Caki2 (cell line): ENCODE data around the gene PANK4. TPM values are rescaled to one million over a fixed set of nuclear protein-coding genes. Genes with fewer than 3 reads are reported as not detected.

Experiments
- DNase-seq: peaks from one replicate; pipeline ENCODE4 v3.0.0-alpha.2; 2015; ENCODE audit warnings: low read depth
- in situ Hi-C: cut with HindIII; loops from 2 replicates; pipeline ENCODE4 v1.10.0; 2016; ENCODE audit warnings: low sequenced_read_pairs, low pct_unique_long_range_greater_than_20kb, mixed read lengths
- total RNA-seq: library from RNA; depleted of rRNA; stranded (reverse); fragments of >200 nt; shearing (Covaris generic); gene quantifications from 2 replicates; pipeline ENCODE4 v1.2.3, GENCODE V29; 2014; ENCODE audit warnings: low replicate concordance

PANK4 gene
- total RNA-seq, 1 experiment from 2014 or later, result 21.1 TPM

GRCh38 chr1:2476061-2476999 is 50.1 kb downstream of the PANK4 start, which contains the start of gene PLCH2:
Gene PLCH2 (plus strand): TSS chr1:2476289. CDS start chr1:2476589, 300 bp downstream.
- DNase-seq, result no peak
- in situ Hi-C loops, result no loop called here

DNA sequence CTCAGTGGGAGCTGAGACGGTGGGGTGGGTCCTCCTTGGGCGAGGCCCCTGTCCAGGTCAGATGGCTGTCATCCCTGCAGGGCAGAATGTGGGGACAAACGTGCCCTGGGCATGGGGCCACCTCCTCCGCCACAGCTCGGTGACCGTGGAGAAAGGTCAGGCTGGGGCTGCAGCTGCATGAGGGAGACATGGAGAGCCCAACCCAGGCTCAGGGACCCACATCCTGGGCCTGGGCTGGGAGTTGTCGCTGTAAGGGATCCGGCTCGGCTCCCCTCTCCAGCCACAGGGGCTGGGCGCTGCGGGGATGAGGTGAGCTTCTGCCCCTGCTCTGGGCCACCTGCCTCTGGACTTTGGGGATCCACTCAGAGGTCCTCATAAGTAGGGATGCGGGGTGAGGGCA is 50.8 kb downstream of the PANK4 start:
- DNase-seq, result no peak
- in situ Hi-C loops, result no loop called here

DNA sequence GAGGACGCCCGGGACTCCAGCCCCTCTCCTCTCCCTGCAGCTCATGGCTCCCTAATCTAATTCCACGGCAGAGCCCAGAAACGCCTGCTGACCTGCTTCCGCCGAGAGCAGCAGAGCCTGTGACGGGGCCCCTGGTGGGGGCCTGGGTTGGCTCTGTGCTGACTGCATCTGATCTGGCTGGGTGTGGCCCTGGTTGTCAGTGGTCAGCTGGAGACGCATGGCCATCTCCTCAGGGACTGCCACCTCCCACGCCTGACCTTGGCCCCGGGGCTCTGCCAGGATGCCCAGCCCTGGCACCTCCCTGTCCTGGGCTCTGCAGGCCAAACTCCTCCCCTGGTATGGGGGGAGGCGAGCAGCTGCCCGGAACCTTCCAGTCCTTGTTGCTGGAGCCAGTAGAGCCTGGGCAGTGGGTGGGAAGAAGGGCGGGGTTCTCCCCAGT is 51.4 kb downstream of the PANK4 start:
- peak; percentile 58 for DNase-seq
- in situ Hi-C loops, result no loop called here

DNA sequence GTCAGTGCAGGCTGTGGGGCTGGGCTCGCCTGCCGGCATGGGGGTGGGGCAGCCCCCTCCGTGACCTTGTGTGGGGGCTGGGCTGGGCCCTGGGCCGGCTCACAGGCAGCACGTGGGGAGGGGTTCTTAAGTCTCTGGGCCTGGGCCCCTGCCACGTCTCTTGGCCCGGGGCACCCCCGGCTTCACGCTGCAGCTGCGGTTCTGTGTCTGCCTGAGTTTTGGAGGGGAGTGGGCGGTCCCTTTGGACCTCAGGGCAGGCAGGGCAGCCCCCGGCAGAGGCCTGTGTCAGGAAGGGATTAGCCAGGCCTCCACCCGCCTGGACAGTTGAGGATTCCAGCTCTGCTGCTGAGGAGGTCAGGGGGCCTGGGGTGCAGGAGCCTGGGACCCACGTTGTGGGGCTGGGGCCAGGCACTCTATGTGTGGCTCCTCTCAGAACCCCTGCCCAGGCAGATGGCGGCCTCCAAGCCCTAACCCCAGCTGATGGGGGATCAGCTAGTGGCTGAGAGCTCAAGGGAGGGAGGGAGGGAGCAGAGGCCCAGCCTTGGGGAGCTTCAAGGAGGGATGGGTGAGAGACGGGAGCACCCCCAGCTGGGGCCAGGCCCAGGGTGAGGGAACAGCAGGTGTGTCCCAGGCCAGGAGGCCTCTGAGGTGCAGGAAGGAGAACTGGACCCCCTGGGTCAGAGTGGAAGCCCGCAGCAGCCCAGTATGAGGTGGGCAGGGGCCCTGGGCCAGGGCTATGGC is 52.1 kb downstream of the PANK4 start:
- no peak for DNase-seq
- in situ Hi-C loops, result no loop called here

- in situ Hi-C loops, result no loop called here
- DNase-seq, result no peak
These were observed 53.2 kb downstream of the PANK4 start for GRCh38 chr1:2473198-2473597.

DNA sequence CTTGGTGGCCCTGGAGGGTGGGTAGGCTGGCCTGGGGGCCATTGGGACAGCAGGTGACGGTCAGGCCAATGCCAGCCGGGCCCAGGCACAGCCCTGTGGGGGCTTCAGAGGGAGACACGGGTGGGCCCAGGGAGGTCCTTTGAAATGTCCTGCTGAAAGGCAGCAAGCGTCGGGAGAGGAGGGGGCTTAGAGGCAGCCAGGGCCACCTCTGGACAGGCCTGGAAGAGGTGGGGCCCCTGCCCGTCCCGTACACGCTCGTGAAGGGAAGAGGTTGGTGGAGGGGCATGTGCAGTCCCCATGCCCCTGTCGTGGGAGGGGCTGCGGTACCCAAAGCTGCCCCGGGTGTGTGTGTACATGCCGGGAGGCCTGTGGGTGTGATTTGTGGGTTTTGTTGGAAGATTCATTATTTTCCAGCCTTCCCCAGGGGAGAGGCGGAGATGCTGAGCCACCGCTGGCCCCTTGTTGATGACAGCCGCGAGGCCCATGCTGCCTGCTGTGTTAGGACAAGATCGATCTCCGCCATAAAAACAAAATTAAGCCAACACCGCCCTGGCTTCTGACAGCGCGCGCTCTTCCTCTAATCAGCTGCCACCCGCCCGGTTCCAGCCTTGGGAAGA is 53.7 kb downstream of the PANK4 start:
- DNase-seq, result no peak
- in situ Hi-C loops, result no loop called here

GRCh38 chr1:2472109-2472508 is 54.3 kb downstream of the PANK4 start:
- in situ Hi-C loops, result no loop called here
- no peak for DNase-seq

DNA sequence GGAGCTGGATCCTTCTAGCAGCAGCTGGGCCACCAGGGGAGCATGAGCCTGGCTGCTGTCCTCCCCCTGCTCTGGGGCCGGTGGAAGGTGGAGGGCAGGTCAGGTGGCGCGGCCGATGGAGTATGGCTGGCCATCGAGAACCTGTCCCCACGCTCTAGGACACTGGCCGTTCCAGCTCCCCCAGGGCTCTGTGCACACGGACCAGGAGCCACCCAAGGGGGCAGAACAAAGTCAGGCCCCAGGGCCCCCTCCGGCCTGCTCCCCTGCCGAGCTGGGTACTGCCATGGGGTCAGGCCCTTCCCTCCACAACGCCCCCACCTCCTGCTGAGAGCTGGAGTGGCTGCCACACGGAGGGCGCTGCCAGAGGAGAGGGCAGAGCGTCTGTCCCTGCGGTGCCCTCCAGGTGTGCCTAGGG is 54.8 kb downstream of the PANK4 start:
- in situ Hi-C loops, result no loop called here

GRCh38 chr1:2471159-2471471 is 55.3 kb downstream of the PANK4 start:
- DNase-seq, result no peak
- in situ Hi-C loops, result no loop called here

More for the DNA sequence above, 54.8 kb downstream of the PANK4 start:
- no peak for DNase-seq

DNA sequence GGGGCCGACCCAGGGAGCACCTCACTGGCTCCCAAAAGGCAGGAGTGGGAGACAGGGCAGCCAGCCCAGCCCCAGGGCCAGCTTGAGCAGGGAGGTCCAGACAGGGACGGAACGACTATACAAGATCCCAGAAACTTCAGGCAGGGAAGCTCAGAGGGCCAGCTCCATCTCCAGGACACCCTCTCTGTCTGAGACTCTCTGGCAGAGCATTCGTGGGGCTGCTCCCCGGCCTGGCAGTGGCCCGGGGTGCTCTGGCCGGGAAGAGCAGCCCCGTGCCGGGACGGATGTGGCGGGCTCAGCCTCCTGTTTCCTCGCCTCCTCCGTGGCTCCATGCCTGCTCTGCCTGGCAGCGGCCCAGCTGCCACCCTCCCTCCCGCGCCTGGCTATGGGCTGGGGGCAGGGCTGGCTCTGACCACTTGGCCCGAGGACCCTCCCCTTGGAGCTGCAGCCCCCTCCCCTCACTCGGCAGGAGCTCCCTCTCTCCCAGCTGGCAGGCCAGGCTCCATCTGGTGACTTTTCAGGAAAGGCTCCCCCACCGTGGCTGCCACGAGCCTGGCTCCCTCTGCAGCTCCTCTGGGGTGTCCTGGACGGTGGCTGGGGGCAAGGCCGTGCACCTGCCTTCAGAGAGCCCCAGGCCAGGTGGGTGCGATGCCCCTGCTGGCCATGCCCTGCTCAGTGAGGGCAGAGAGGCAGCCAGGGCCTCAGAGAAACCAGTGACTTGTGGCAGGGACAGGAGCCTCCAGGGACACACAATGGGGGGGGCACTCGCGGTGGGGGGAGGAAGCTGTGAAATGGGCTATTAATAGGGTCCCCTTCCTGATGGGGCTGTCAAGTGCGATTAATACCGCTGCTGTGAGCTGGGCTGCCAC is 55.9 kb downstream of the PANK4 start:
- in situ Hi-C loops, result no loop called here
- no peak for DNase-seq

DNA sequence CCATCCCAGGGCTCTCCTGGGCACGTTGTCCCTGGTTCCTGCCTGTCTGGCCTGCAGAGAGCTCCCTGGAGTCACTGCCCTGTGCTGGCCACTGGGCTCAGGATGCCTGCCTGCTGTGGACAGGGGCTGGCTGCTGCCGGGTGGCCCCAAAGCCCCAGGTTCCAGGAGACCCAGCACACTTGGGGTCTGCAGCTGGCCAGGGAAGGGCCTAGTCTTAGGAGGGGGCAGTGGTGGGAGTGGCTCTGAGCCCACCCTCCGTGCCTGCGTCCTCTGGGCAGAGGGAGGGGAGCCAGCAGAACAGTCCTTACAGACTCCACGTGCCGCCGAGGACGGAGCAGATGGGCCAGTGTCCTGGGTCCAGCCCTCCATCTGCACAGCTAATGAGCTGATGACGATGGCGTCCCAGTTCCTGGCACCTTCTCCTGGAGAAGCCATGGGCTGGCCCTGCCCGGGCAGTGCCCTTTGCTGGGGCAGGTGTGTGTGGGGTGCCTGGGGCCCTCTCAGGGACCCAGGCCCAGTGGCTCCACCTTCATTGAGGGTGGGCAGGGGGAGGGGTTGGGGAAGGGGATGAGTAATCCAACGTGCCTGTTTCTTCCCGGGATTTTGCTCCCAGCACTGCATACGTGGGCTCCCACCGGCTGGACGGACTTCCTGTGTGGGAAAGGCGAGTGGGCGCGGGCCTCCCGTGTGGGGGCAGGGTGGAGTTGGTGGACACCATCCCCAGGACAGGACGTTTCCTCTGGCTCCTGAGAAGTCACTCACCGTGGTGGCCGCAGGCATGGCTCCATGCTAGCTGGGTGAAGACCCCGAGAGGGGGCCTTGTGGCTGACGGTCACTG is 57.1 kb downstream of the PANK4 start:
- DNase-seq, result no peak
- in situ Hi-C loops, result no loop called here

DNA sequence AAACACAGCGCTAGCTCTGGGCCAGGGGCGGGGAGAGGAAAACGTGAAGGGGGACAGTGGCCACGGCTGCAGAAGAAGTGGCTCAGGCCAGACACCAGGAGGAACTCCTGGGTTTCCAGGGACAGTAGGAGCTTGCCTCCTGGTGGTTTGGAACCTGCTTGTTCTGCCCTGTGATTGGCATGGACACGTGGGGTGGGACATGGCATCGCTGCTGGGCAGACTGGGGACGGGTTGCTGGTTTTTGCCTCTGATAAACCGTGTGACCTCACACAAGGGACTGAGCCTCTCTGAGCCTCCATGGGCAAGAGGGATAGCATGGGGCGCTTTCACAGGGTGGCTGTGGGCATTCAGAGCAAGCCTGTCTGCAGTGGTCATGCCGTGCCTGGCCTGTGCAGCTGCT is 57.9 kb downstream of the PANK4 start:
- DNase-seq, result no peak

DNA sequence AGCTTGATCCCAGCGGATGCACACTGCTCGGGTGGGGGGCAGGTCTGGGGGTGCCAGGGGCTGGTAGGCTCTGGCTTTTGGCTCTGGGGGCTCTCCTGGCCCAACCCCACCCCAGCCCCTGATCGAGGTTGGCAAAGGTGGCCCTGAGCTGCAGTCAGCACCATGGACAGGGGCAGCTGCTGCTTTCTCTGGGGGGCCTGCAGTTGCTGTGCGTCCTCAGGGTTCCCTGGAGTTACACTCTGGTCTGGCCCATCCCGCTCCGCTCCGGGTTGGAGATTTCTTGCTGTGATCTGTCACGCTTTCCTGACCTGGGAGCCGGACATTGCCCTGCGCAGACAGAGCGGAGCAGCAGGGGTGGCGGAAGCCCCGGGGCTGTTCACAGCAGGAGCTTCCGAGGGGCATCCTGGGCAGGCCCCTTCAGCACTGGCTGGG is 58.3 kb downstream of the PANK4 start:
- in situ Hi-C loops, result no loop called here
- DNase-seq, result peak; percentile 25

More for the DNA sequence above, 57.9 kb downstream of the PANK4 start:
- in situ Hi-C loops, result no loop called here

- DNase-seq, result peak; percentile 33
These were observed 59.3 kb downstream of the PANK4 start for GRCh38 chr1:2466958-2467554.

GRCh38 chr1:2466270-2466665 is 60.1 kb downstream of the PANK4 start:
- no peak for DNase-seq
- in situ Hi-C loops, result no loop called here

More at GRCh38 chr1:2466958-2467554, 59.3 kb downstream of the PANK4 start:
- in situ Hi-C loops, result no loop called here

DNA sequence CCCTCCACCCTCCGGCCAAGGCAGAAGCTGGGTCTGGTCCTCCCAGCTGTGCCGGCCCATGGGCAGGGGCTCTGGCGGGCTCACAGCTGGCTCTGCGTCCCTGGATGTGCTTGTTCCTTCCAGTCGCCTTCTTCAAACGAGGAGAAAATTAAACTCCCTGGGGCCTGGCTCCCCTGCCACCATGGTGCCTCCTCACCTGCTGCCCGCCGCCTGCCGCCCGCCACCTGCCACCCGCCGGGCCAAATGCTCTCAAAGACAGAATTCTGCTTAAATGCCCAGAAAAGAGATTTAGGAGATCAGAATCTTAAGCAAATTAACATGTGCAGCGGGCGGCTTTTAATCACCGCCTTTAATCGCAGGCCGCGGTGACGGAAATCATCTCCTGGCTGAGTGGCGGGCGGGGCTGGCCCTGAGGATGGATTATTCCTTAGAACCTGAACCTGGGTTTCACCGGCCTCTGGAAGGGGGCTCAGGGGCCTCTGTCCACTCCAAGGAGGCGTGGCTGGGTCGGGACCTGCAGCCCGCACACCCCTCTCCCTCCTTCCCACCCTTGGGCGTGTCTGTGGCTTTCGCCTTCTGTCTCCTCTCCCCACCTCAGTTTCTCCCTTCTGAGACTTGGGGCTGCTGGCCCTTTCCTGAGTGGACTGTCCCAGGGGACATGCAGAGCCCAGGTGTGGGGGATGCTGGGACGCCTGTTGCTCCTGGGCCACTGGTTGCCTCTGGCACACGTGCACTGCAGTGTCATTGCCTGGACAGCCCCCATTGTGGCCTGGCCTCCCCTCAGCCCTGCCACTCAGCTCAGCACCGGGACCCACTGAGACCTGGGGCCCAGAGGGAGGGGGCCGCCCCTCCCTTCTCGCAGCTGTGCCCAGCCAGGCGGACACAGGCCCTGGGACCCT is 60.8 kb downstream of the PANK4 start:
- in situ Hi-C loops, result no loop called here
- DNase-seq, result no peak
